ENCODE measurements around the gene CDK4. TPM values are rescaled to one million over a fixed set of nuclear protein-coding genes. Genes with fewer than 3 reads are reported as not detected.
"Not testable (repeated sequence)": the region's sequence is repeated elsewhere in the genome, so short reads cannot be mapped to it uniquely, and the experiment has no call there.

CDK4 gene
- total RNA-seq, 1 experiment from 2014 or later = 154 TPM

DNA sequence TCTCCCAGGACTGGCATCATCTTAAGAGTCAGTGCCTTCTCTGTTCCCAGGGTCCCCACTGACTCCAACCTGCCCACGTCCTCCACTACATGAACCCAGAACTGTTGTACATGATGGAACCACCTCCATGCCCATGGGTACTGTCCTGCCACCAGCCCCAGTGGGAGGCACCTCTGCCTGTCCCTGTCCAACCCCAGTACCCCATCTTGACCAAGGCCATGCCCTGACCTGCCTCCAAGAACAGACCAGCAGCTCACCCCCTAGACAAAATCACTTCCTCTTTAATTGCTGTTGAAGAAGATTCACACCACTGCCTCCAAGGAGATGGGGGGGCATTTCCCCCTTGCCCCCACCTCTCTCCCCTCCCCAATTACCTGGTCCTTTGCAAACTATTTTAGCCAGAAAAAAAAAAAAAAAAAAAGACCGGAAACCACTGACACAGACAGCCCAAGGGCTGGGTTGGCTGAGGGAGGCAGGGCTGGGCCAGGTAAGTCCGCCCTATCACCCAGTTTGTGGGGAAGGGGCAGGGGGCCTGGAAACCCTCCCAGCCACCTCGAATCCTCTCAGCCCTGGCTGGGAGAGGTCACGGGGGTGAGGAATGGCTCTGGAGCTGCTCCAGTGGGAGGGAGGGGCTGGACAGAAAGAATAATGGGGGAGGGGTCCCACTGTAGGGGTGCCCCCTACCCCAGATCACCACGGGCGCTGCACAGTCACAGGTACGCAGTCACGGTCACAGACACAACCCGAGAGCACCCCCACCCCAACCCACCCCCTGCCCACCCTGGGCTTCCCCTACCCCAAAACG lies 27.0 kb downstream of the CDK4 start:
- H4K20me1 ChIP-seq (ENCODE audit: insufficient read depth, low read depth, low read length) = no peaks in the 10 kb centered on the region
- peaks cover 1% of the 10 kb centered on the region; the same call in 1 of the 2 replicates for H3K36me3 ChIP-seq (ENCODE audit: insufficient read depth, low read length)
- H3K27me3 ChIP-seq (ENCODE audit: low read length) = no peaks in the 10 kb centered on the region
- no peak overlapping the region for H3K4me3 ChIP-seq (ENCODE audit: low read length)
- no peaks in the 10 kb centered on the region for H3K79me2 ChIP-seq (ENCODE audit: low read length)
- no peak for DNase-seq
- no peaks in the 10 kb centered on the region for H3K9me3 ChIP-seq (ENCODE audit: low read length)
- H3K9me2 ChIP-seq (replicated peaks; ENCODE audit: insufficient read depth, low read length) = no peaks in the 10 kb centered on the region
- no peak overlapping the region for H3K4me2 ChIP-seq (ENCODE audit: low read depth, low read length, poor library complexity, severe bottlenecking)
- H3K4me1 ChIP-seq (ENCODE audit: low read length) = no peaks in the 10 kb centered on the region
- H3K27ac ChIP-seq (ENCODE audit: low read length) = no peak overlapping the region
- no peak overlapping the region for H2AFZ ChIP-seq (ENCODE audit: low read length)
- H3K9ac ChIP-seq (ENCODE audit: low read length) = no peak overlapping the region

DNA sequence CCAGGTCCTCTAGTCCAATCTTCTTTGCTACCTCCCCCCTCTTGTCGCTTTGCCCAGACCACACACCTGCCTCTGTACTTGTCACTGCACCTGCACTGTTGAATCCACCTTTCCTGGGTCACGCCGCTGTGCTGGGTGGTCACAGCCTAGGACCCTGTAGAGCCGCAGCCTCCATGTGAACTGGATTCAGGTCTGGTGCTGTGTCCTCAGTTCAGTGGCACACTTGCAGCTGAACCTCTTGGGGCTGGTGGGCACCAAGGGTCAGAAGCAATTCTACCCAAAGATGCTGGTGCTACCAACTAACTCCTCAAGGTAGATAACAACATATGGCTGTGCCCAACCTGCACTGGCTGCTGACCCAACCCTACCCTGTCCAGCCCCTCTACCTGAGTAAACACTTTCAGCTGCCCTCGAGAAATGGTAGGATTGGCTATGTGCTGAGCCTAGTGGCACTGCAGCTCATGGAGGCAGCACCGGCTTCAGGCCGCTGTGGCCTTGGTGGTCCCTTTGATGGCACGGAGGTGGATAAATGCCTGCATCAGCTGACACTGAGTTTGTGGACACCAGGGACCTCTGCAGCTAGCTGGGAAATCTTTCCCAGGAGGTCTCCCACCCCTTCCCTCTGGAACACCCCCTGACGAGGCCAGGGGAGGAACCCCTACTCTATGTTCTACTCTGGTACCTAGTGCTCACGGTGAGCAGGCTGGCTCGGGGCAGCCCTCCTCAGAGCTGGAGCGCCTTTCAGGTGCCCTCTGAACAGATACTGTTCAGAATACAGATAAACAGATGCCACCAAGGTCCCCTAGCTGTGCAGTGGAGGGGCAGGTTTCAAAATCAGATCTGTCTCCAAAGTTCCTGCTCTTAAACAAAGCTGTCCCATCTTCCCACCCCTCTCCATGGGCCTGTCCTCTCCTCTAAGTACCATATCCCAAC lies 27.8 kb downstream of the CDK4 start:
- Histone ChIP-seq H3K36me3 (ENCODE audit: insufficient read depth, low read length) (0 out of 2 replicates have a peak, but pooled peaks cover 5% of the 10 kb centered on the region), H4K20me1 (ENCODE audit: insufficient read depth, low read depth, low read length) (no peaks in the 10 kb centered on the region), H3K9me2 (replicated peaks; ENCODE audit: insufficient read depth, low read length) (no peaks in the 10 kb centered on the region), H3K79me2 (ENCODE audit: low read length) (no peaks in the 10 kb centered on the region), H3K27ac (ENCODE audit: low read length) (no peak overlapping the region), H3K9me3 (ENCODE audit: low read length) (no peaks in the 10 kb centered on the region), H2AFZ (ENCODE audit: low read length) (no peak overlapping the region), H3K9ac (ENCODE audit: low read length) (no peak overlapping the region), H3K4me1 (ENCODE audit: low read length) (no peaks in the 10 kb centered on the region), H3K27me3 (ENCODE audit: low read length) (no peaks in the 10 kb centered on the region), H3K4me3 (ENCODE audit: low read length) (no peak overlapping the region), H3K4me2 (ENCODE audit: low read depth, low read length, poor library complexity, severe bottlenecking) (no peak overlapping the region)
- no peak for DNase-seq

DNA sequence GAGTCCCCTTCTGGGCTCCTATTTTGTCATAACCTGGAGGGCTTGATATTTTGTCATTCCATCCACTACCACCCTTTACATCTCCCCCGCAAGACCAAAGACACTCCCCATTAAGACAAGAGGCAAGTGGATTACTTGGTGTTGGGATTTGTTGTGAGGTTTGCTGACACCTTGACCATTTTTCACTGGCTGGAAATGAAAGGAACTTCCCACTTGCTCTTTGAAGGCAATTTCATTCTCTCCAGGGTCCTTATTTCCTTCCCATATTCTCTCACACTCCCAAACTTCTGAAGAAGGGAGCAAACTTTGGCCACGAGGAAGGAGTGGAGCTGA lies 28.5 kb downstream of the CDK4 start:
- peaks cover 8% of the 10 kb centered on the region; the same call in 1 of the 2 replicates for H3K36me3 ChIP-seq (ENCODE audit: insufficient read depth, low read length)
- H3K4me2 ChIP-seq (ENCODE audit: low read depth, low read length, poor library complexity, severe bottlenecking) = no peak overlapping the region
- H3K4me3 ChIP-seq (ENCODE audit: low read length) = no peak overlapping the region
- H3K27ac ChIP-seq (ENCODE audit: low read length) = no peak overlapping the region
- no peaks in the 10 kb centered on the region for H3K9me2 ChIP-seq (replicated peaks; ENCODE audit: insufficient read depth, low read length)
- no peak overlapping the region for H3K9ac ChIP-seq (ENCODE audit: low read length)
- DNase-seq = no peak
- no peaks in the 10 kb centered on the region for H3K27me3 ChIP-seq (ENCODE audit: low read length)
- no peaks in the 10 kb centered on the region for H3K4me1 ChIP-seq (ENCODE audit: low read length)
- no peaks in the 10 kb centered on the region for H3K9me3 ChIP-seq (ENCODE audit: low read length)
- H4K20me1 ChIP-seq (ENCODE audit: insufficient read depth, low read depth, low read length) = no peaks in the 10 kb centered on the region
- no peak overlapping the region for H2AFZ ChIP-seq (ENCODE audit: low read length)
- no peaks in the 10 kb centered on the region for H3K79me2 ChIP-seq (ENCODE audit: low read length)

DNA sequence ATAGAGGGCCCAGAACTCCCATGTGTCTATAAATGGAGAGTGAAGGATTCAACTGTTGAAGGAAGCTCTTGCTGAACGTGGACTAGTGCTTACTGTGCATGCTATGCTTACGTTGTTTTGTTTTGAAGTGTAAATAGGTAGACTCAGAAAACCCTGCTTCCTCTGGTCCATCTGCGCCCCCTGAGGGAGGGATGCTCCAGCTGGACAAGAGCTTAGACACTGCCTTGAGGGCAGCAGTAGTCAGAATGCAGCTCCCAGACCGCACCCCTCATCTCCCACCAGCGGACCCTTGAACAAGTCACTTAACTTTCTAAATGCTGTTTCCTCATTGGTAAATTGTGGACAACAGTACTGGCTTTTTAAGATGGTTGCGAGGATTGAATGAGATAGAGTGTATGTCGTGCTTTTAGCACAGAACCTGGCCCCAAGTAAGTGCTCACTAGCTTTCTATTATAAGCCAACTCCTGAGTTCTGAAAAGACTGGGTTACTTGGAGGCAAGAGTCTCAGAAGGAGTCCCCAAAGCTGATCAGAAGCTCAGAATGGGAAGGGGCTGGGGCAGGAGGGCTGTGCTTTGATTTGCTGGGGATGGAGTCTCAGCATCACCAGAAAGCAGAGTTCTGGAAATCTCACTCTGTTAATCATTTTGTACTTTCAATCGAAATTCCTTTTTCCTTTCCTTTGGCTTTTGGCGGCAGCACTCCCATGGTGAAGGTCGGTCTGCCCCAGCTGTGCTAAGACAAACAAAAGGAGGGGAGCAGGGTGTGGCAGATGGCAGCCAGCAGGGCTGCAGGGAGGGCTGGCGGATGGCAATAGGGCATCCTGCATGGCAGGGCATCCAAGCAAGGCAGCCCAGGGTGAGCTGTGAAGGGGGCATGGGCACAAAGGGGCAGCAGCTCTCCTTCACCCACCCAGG lies 29.1 kb downstream of the CDK4 start:
- H3K79me2 ChIP-seq (ENCODE audit: low read length) = no peaks in the 10 kb centered on the region
- H3K9me3 ChIP-seq (ENCODE audit: low read length) = no peaks in the 10 kb centered on the region
- no peak overlapping the region for H2AFZ ChIP-seq (ENCODE audit: low read length)
- no peaks in the 10 kb centered on the region for H3K4me1 ChIP-seq (ENCODE audit: low read length)
- no peak overlapping the region for H3K9ac ChIP-seq (ENCODE audit: low read length)
- no peak for DNase-seq
- no peak overlapping the region for H3K27ac ChIP-seq (ENCODE audit: low read length)
- no peak overlapping the region for H3K4me2 ChIP-seq (ENCODE audit: low read depth, low read length, poor library complexity, severe bottlenecking)
- no peak overlapping the region for H3K4me3 ChIP-seq (ENCODE audit: low read length)
- no peaks in the 10 kb centered on the region for H4K20me1 ChIP-seq (ENCODE audit: insufficient read depth, low read depth, low read length)
- no peaks in the 10 kb centered on the region for H3K27me3 ChIP-seq (ENCODE audit: low read length)
- H3K9me2 ChIP-seq (replicated peaks; ENCODE audit: insufficient read depth, low read length) = no peaks in the 10 kb centered on the region
- H3K36me3 ChIP-seq (ENCODE audit: insufficient read depth, low read length) = peaks cover 10% of the 10 kb centered on the region; the same call in 1 of the 2 replicates

DNA sequence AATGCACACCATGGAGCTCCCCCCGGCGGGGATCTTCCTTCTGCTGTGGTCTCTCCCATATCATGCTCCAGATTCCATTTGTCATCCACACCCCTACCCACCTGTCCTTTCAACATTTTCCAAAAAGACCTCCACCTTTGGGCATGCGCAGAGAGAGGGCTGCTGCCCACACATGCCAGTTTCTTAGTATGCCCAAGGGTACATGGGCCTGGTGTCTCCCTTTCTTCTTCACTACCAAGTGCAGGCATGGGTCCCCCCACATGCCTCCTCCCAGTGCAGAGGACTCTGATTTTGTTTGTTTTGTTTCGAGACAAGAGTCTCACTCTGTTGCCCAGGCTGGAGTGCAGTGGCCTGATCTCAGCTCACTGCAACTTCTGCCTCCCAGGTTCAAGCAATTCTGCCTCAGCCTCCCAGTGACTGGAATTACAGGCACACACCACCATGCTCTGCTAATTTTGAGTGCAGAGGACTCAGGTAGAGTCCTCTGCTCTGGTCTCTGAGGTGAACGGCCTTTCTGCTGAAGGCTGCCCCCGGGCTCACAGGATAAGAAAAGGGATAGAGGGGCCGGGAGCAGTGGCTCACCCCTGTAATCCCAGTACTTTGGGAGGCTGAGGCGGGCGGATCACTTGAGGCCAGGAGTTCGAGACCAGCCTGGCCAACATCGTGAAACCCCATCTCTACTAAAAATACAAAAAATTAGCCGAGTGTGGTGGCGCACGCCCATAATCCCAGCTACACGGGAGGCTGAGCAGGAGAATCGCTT lies 30.1 kb downstream of the CDK4 start:
- not testable (repeated sequence) for H3K27me3 ChIP-seq (ENCODE audit: low read length); H3K79me2 ChIP-seq (ENCODE audit: low read length); H3K27ac ChIP-seq (ENCODE audit: low read length); H3K4me2 ChIP-seq (ENCODE audit: low read depth, low read length, poor library complexity, severe bottlenecking); H3K9ac ChIP-seq (ENCODE audit: low read length); H3K4me3 ChIP-seq (ENCODE audit: low read length); DNase-seq; H2AFZ ChIP-seq (ENCODE audit: low read length); H4K20me1 ChIP-seq (ENCODE audit: insufficient read depth, low read depth, low read length); H3K9me3 ChIP-seq (ENCODE audit: low read length); H3K4me1 ChIP-seq (ENCODE audit: low read length); H3K9me2 ChIP-seq (replicated peaks; ENCODE audit: insufficient read depth, low read length)
- peaks cover 13% of the 10 kb centered on the region for H3K36me3 ChIP-seq (ENCODE audit: insufficient read depth, low read length)

DNA sequence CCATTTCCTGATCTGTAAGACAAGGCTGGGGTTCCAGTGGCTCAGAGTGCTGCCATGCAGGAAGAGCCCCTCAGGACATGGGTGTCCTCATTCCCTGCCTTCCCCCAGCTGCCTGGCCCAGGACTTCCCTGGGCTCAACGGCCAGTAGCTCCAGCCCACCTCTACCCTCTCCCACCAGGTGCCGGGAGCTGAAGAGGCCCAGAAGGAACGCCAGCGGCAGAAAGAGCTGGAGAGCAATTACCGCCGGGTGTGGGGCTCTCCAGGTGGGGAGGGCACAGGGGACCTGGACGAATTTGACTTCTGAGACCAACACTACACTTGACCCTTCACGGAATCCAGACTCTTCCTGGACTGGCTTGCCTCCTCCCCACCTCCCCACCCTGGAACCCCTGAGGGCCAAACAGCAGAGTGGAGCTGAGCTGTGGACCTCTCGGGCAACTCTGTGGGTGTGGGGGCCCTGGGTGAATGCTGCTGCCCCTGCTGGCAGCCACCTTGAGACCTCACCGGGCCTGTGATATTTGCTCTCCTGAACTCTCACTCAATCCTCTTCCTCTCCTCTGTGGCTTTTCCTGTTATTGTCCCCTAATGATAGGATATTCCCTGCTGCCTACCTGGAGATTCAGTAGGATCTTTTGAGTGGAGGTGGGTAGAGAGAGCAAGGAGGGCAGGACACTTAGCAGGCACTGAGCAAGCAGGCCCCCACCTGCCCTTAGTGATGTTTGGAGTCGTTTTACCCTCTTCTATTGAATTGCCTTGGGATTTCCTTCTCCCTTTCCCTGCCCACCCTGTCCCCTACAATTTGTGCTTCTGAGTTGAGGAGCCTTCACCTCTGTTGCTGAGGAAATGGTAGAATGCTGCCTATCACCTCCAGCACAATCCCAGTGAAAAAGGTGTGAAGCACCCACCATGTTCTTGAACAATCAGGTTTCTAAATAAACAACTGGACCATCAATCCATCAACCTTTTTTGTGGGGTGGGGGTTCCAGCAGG lies 31.2 kb downstream of the CDK4 start:
- H3K9me3 ChIP-seq (ENCODE audit: low read length) = no peaks in the 10 kb centered on the region
- H3K4me3 ChIP-seq (ENCODE audit: low read length) = no peak overlapping the region
- peaks cover 24% of the 10 kb centered on the region for H3K36me3 ChIP-seq (ENCODE audit: insufficient read depth, low read length)
- no peak overlapping the region for H3K4me2 ChIP-seq (ENCODE audit: low read depth, low read length, poor library complexity, severe bottlenecking)
- DNase-seq = no peak
- H2AFZ ChIP-seq (ENCODE audit: low read length) = no peak overlapping the region
- no peaks in the 10 kb centered on the region for H3K9me2 ChIP-seq (replicated peaks; ENCODE audit: insufficient read depth, low read length)
- H3K79me2 ChIP-seq (ENCODE audit: low read length) = no peaks in the 10 kb centered on the region
- no peak overlapping the region for H3K9ac ChIP-seq (ENCODE audit: low read length)
- H3K27me3 ChIP-seq (ENCODE audit: low read length) = no peaks in the 10 kb centered on the region
- no peak overlapping the region for H3K27ac ChIP-seq (ENCODE audit: low read length)
- H3K4me1 ChIP-seq (ENCODE audit: low read length) = peaks cover 3% of the 10 kb centered on the region; the same call in 1 of the 2 replicates
- H4K20me1 ChIP-seq (ENCODE audit: insufficient read depth, low read depth, low read length) = no peaks in the 10 kb centered on the region
